K562 (cell line): ENCODE data around the gene RBM20. TPM values are rescaled to one million over a fixed set of nuclear protein-coding genes. Genes with fewer than 3 reads are reported as not detected.
A peak's percentile ranks its signal among the peaks of the same experiment; 100 is the strongest.

Experiments used
- ADNP ChIP-seq: fragments of 200-800 bp; sonication (Bioruptor generic); IDR thresholded peaks from 2 replicates; pipeline ENCODE4 v1.6.1; 2016; ENCODE audit warnings: missing genetic modification characterization, missing compliant biosample characterization
- ASH1L ChIP-seq: fragments of 450-650 bp; IDR thresholded peaks from 2 replicates; pipeline ENCODE4 v1.6.1; 2018; ENCODE audit warnings: borderline replicate concordance, mild to moderate bottlenecking, low read depth; ENCODE audit not compliant: partially characterized antibody
- ETS2 ChIP-seq: IDR thresholded peaks from 2 replicates; pipeline ENCODE4 v1.6.1; 2016; ENCODE audit warnings: borderline replicate concordance, missing genetic modification characterization, mild to moderate bottlenecking, moderate library complexity, missing compliant biosample characterization; ENCODE audit not compliant: poor library complexity, severe bottlenecking
- HNRNPLL ChIP-seq: fragments of 200-400 bp; formaldehyde crosslinking; IDR thresholded peaks from 2 replicates; pipeline ENCODE4 v1.6.1; 2017; ENCODE audit warnings: low read length, low read depth, mild to moderate bottlenecking; ENCODE audit not compliant: poor library complexity, severe bottlenecking
- MIER1 ChIP-seq: fragments of 450-650 bp; IDR thresholded peaks from 2 replicates; pipeline ENCODE4 v1.6.1; 2016; ENCODE audit warnings: antibody characterized with exemption, mild to moderate bottlenecking, low read depth
- NCOA6 ChIP-seq: fragments of 450-650 bp; IDR thresholded peaks from 2 replicates; pipeline ENCODE4 v1.6.1; 2017; ENCODE audit warnings: mild to moderate bottlenecking
- PHB ChIP-seq: fragments of 250-450 bp; sonication (Bioruptor Pico); IDR thresholded peaks from 2 replicates; pipeline ENCODE4 v1.5.0; 2021
- SIX5 ChIP-seq, 2 experiments: IDR thresholded peaks; 2 replicates each; pipeline ENCODE4 v1.6.1; 2011; ENCODE audit warnings: low read length in 2 of 2, borderline replicate concordance in 1 of 2, low read depth in 1 of 2, mild to moderate bottlenecking in 1 of 2, moderate library complexity in 1 of 2; ENCODE audit not compliant: insufficient read depth in 1 of 2
- TCF7L2 ChIP-seq: fragments of 150-350 bp; IDR thresholded peaks from 2 replicates; pipeline ENCODE4 v1.6.1; 2016; ENCODE audit warnings: low read depth, mild to moderate bottlenecking, low read length, moderate library complexity
- TGIF2 ChIP-seq: sonication (generic); formaldehyde crosslinking; IDR thresholded peaks from 2 replicates; pipeline ENCODE4 v1.8.1; 2022; ENCODE audit warnings: mild to moderate bottlenecking, missing genetic modification reagents, moderate library complexity
- TRIM28 ChIP-seq: fragments of 450-650 bp; IDR thresholded peaks from 2 replicates; pipeline ENCODE4 v1.6.1; 2017
- U2AF2 ChIP-seq: fragments of 200-400 bp; formaldehyde crosslinking; optimal IDR thresholded peaks from 2 replicates; pipeline ENCODE3; 2017; ENCODE audit warnings: low read depth, mild to moderate bottlenecking, low read length
- ZKSCAN1 ChIP-seq: fragments of 150-350 bp; IDR thresholded peaks from 2 replicates; pipeline ENCODE4 v1.6.1; 2016; ENCODE audit warnings: low read depth, low read length
- ZNF408 ChIP-seq: fragments of 250-450 bp; sonication (Bioruptor Pico); IDR thresholded peaks from 2 replicates; pipeline ENCODE4 v1.4.0; 2020; ENCODE audit warnings: low read depth, mild to moderate bottlenecking, moderate library complexity
- ZNF707 ChIP-seq: fragments of 250-450 bp; sonication (Bioruptor Pico); conservative IDR thresholded peaks from 2 replicates; pipeline ENCODE4 v1.8.0; 2022; ENCODE audit warnings: inconsistent platforms, mild to moderate bottlenecking, moderate library complexity
- polyA plus RNA-seq, 8 experiments: library from polyadenylated mRNA; depleted of rRNA in 4 of 8; stranded (reverse) in 5 of 8; unstranded in 3 of 8; fragments of >200 nt; fragmentation: Nextera tagmentation in 2 of 8; fragmentation: Illumina TruSeq in 1 of 8; extraction: Ambion mirVana in 2 of 8; extraction: Trizol in 1 of 8; gene quantifications; 2 replicates each; pipeline versions ENCODE4 v1.2.1 to v1.2.3, GENCODE V29; 2011 to 2014; ENCODE audit warnings: inconsistent platforms in 1 of 8, missing spikeins in 1 of 8
- total RNA-seq, 7 experiments: library from RNA; depleted of rRNA in 6 of 7; stranded (reverse); fragments of >200 nt in 6 of 7; fragmentation: Illumina TruSeq in 2 of 7; extraction: Trizol in 2 of 7; gene quantifications; 2 replicates each; pipeline versions ENCODE4 v1.2.1 to v1.2.3, GENCODE V29; 2011 to 2021; ENCODE audit warnings: low replicate concordance in 1 of 7
- TF ChIP-seq, protein P1 (sequence below): sonication (generic); formaldehyde crosslinking; IDR thresholded peaks from 2 replicates; pipeline ENCODE4 v1.8.0; 2022; ENCODE audit warnings: mild to moderate bottlenecking, missing genetic modification reagents
- TF ChIP-seq, protein P2 (sequence below), 2 experiments: fragments of 450-650 bp; conservative IDR thresholded peaks; 2 replicates each; pipeline ENCODE4 v1.6.1; 2017; ENCODE audit warnings: mild to moderate bottlenecking in 2 of 2, moderate library complexity in 2 of 2
- TF ChIP-seq, protein P3 (sequence below): fragments of 250-450 bp; sonication (Bioruptor Pico); IDR thresholded peaks from 2 replicates; pipeline ENCODE4 v1.8.0; 2022; ENCODE audit warnings: inconsistent platforms, mild to moderate bottlenecking, moderate library complexity, borderline replicate concordance
- TF ChIP-seq, protein P4 (sequence below): sonication (generic); formaldehyde crosslinking; IDR thresholded peaks from 2 replicates; pipeline ENCODE4 v1.8.0; 2022; ENCODE audit warnings: mild to moderate bottlenecking, missing genetic modification reagents

The RBM20 gene
- total and polyA plus RNA-seq, 9 of the 15 experiments (the other 6 are each of a cell fraction or from before 2014, with no cell fraction given): 0.63 to 5.7 (median 3.2) TPM

DNA sequence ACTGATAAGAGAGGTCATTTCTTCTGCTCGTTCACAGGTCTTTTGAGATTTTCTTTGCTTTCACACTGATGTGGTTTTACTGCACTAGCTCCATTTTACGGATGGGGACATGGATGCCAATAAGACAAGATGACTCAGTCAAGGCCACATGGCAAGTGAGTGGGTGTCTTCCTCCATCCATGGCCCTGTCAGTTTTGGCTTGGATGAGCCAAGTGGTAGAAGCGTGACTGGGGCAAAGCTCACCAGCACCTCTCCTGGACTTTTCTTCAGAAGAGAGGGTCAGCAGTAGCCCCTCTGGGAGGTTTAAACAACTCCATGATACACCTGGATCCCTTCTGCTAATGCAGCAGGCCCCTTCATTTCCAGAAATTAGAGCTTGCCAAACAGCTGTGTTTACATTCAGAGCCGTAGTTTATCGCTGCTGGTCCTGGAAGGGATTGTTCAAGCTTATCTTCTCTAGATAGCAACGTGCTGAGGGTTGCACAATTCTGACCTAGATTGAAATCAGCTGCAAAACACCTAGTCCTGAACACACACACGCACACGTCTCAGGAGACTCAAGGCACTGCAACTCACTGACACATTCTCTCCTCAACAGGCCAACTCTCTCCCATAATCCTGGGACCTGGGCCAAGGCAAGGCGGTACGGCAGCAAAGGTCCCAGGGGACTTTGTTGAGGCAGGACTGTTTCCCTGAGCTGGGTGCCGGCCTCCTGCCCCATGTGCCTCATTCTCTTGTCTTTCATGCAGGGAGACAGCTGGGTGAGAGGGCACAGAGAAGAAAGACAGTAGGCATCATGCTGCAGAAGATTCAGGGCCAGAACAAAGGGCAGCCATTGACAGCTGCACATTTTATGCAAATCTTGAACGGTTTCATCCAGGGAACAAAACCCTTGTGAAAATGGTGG is 213.4 kb downstream of the RBM20 start (continued):
- TF ChIP-seq, protein P1, sequence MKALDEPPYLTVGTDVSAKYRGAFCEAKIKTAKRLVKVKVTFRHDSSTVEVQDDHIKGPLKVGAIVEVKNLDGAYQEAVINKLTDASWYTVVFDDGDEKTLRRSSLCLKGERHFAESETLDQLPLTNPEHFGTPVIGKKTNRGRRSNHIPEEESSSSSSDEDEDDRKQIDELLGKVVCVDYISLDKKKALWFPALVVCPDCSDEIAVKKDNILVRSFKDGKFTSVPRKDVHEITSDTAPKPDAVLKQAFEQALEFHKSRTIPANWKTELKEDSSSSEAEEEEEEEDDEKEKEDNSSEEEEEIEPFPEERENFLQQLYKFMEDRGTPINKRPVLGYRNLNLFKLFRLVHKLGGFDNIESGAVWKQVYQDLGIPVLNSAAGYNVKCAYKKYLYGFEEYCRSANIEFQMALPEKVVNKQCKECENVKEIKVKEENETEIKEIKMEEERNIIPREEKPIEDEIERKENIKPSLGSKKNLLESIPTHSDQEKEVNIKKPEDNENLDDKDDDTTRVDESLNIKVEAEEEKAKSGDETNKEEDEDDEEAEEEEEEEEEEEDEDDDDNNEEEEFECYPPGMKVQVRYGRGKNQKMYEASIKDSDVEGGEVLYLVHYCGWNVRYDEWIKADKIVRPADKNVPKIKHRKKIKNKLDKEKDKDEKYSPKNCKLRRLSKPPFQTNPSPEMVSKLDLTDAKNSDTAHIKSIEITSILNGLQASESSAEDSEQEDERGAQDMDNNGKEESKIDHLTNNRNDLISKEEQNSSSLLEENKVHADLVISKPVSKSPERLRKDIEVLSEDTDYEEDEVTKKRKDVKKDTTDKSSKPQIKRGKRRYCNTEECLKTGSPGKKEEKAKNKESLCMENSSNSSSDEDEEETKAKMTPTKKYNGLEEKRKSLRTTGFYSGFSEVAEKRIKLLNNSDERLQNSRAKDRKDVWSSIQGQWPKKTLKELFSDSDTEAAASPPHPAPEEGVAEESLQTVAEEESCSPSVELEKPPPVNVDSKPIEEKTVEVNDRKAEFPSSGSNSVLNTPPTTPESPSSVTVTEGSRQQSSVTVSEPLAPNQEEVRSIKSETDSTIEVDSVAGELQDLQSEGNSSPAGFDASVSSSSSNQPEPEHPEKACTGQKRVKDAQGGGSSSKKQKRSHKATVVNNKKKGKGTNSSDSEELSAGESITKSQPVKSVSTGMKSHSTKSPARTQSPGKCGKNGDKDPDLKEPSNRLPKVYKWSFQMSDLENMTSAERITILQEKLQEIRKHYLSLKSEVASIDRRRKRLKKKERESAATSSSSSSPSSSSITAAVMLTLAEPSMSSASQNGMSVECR: no peak
- no peak for TF ChIP-seq ZNF707 (CRISPR knock-in tag)
- TF ChIP-seq TRIM28: no peak
- no peak for TF ChIP-seq ETS2 (tag)
- no peak for TF ChIP-seq TCF7L2
- TF ChIP-seq NCOA6: no peak
- TF ChIP-seq PHB (CRISPR knock-in tag): no peak
- TF ChIP-seq, protein P2, sequence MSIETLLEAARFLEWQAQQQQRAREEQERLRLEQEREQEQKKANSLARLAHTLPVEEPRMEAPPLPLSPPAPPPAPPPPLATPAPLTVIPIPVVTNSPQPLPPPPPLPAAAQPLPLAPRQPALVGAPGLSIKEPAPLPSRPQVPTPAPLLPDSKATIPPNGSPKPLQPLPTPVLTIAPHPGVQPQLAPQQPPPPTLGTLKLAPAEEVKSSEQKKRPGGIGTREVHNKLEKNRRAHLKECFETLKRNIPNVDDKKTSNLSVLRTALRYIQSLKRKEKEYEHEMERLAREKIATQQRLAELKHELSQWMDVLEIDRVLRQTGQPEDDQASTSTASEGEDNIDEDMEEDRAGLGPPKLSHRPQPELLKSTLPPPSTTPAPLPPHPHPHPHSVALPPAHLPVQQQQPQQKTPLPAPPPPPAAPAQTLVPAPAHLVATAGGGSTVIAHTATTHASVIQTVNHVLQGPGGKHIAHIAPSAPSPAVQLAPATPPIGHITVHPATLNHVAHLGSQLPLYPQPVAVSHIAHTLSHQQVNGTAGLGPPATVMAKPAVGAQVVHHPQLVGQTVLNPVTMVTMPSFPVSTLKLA (conservative IDR thresholded peaks at IDR 0.05): peak in 1 of 2 experiments; percentile 59; a peak in 2 of 4 replicates
- TF ChIP-seq ZNF408 (CRISPR knock-in tag): no peak
- TF ChIP-seq HNRNPLL: no peak
- TF ChIP-seq, protein P3, sequence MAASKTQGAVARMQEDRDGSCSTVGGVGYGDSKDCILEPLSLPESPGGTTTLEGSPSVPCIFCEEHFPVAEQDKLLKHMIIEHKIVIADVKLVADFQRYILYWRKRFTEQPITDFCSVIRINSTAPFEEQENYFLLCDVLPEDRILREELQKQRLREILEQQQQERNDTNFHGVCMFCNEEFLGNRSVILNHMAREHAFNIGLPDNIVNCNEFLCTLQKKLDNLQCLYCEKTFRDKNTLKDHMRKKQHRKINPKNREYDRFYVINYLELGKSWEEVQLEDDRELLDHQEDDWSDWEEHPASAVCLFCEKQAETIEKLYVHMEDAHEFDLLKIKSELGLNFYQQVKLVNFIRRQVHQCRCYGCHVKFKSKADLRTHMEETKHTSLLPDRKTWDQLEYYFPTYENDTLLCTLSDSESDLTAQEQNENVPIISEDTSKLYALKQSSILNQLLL (CRISPR knock-in tag): no peak
- TF ChIP-seq MIER1: no peak
- TF ChIP-seq ZKSCAN1: no peak
- TF ChIP-seq, protein P4, sequence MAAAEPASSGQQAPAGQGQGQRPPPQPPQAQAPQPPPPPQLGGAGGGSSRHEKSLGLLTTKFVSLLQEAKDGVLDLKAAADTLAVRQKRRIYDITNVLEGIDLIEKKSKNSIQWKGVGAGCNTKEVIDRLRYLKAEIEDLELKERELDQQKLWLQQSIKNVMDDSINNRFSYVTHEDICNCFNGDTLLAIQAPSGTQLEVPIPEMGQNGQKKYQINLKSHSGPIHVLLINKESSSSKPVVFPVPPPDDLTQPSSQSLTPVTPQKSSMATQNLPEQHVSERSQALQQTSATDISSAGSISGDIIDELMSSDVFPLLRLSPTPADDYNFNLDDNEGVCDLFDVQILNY (CRISPR knock-in tag): no peak
- TF ChIP-seq ADNP (tag): no peak
- TF ChIP-seq U2AF2: no peak
- TF ChIP-seq SIX5 (IDR thresholded peaks at IDR 0.05; ENCODE audit: borderline replicate concordance in 1 of 2, insufficient read depth in 1 of 2, low read depth in 1 of 2, low read length in 2 of 2): no peak
- TF ChIP-seq ASH1L: no peak
- TF ChIP-seq TGIF2 (CRISPR knock-in tag): no peak
